Measurements from ENCODE around the gene LENG9.

GRCh38 chr19:54463531-54464043 is at the start of gene LENG9:
- no peak for TF ChIP-seq CTCF (IDR thresholded peaks at IDR 0.05; ENCODE audit: low read length)
- TF ChIP-seq EZH2 (IDR thresholded peaks at IDR 0.05; ENCODE audit: borderline replicate concordance, low read length): no peak

All from OCI-LY1 (cell line).